Measurements from ENCODE around the gene TMEM82. TPM values are rescaled to one million over a fixed set of nuclear protein-coding genes. Genes with fewer than 3 reads are reported as not detected.

Gene TMEM82
- total RNA-seq, 2 experiments from 2014 or later = not detected

Other genes with a start within 250 kb of the TMEM82 start
- gene CASP9, start 218.3 kb upstream of the TMEM82 start, total RNA-seq (2014; rRNA removed; shearing (Covaris generic)) = 14.5 and 20.8 TPM in 2 replicates
- 17.3 and 17.6 TPM in 2 replicates for gene CASP9, start 218.3 kb upstream of the TMEM82 start, total RNA-seq (2022)
- gene DNAJC16, start 215.7 kb upstream of the TMEM82 start, total RNA-seq (2014; rRNA removed; shearing (Covaris generic)) = 5.8 and 9.1 TPM in 2 replicates
- gene DNAJC16, start 215.7 kb upstream of the TMEM82 start, total RNA-seq (2022) = 15.0 and 16.8 TPM in 2 replicates
- gene AGMAT, start 157.4 kb upstream of the TMEM82 start, total RNA-seq (2014; rRNA removed; shearing (Covaris generic)) = 0.15 and 0.54 TPM in 2 replicates
- 0.29 and 0.39 TPM in 2 replicates for gene AGMAT, start 157.4 kb upstream of the TMEM82 start, total RNA-seq (2022)
- 23.5 and 29.6 TPM in 2 replicates for gene DDI2, start 125.0 kb upstream of the TMEM82 start, total RNA-seq (2014; rRNA removed; shearing (Covaris generic))
- gene DDI2, start 125.0 kb upstream of the TMEM82 start, total RNA-seq (2022) = 34.7 and 40.8 TPM in 2 replicates
- 18.8 and 27.5 TPM in 2 replicates for gene PLEKHM2, start 58.2 kb upstream of the TMEM82 start, total RNA-seq (2014; rRNA removed; shearing (Covaris generic))
- gene PLEKHM2, start 58.2 kb upstream of the TMEM82 start, total RNA-seq (2022) = 38.5 and 45.7 TPM in 2 replicates
- 1.2 and 1.4 TPM in 2 replicates for gene SLC25A34, start 6.2 kb upstream of the TMEM82 start, total RNA-seq (2014; rRNA removed; shearing (Covaris generic))
- 2.2 TPM in 2 replicates for gene SLC25A34, start 6.2 kb upstream of the TMEM82 start, total RNA-seq (2022)
- gene FBLIM1, start 16.3 kb downstream of the TMEM82 start, total RNA-seq (2014; rRNA removed; shearing (Covaris generic)) = not detected in 2 replicates
- gene FBLIM1, start 16.3 kb downstream of the TMEM82 start, total RNA-seq (2022) = not detected in 2 replicates
- gene UQCRHL, start 65.2 kb downstream of the TMEM82 start, total RNA-seq (2014; rRNA removed; shearing (Covaris generic)) = 12.4 and 15.0 TPM in 2 replicates
- 2.4 and 3.4 TPM in 2 replicates for gene UQCRHL, start 65.2 kb downstream of the TMEM82 start, total RNA-seq (2022)
- 40.7 and 41.4 TPM in 2 replicates for gene SPEN, start 105.2 kb downstream of the TMEM82 start, total RNA-seq (2014; rRNA removed; shearing (Covaris generic))
- gene SPEN, start 105.2 kb downstream of the TMEM82 start, total RNA-seq (2022) = 87.1 and 90.3 TPM in 2 replicates
- 32.1 and 53.4 TPM in 2 replicates for gene ZBTB17, start 233.6 kb downstream of the TMEM82 start, total RNA-seq (2014; rRNA removed; shearing (Covaris generic))
- gene ZBTB17, start 233.6 kb downstream of the TMEM82 start, total RNA-seq (2022) = 51.1 and 52.9 TPM in 2 replicates